Panc1 (cell line): ENCODE data around the gene RNF149.

ENCODE experiments used
- CTCF ChIP-seq: fragments of 450-650 bp; IDR thresholded peaks from 2 replicates; pipeline ENCODE4 v1.5.1; 2017; ENCODE audit warnings: mild to moderate bottlenecking
- POLR2AphosphoS5 ChIP-seq: IDR thresholded peaks from 2 replicates; pipeline ENCODE4 v1.6.1; 2012; ENCODE audit warnings: mild to moderate bottlenecking, low read depth, low read length, moderate library complexity
- REST ChIP-seq, 2 experiments: IDR thresholded peaks; 2 replicates each; pipeline ENCODE4 v1.6.1; 2011 to 2012; ENCODE audit warnings: low read depth in 2 of 2, control low read depth in 1 of 2, low read length in 1 of 2, mild to moderate bottlenecking in 1 of 2, moderate library complexity in 1 of 2; ENCODE audit not compliant: insufficient read depth in 1 of 2

- TF ChIP-seq CTCF (no peak), REST (IDR thresholded peaks at IDR 0.05; ENCODE audit: insufficient read depth in 1 of 2, low read depth in 2 of 2, low read length in 1 of 2) (no peak), POLR2AphosphoS5 (no peak)
These were observed 52.2 kb downstream of the RNF149 start for GRCh38 chr2:101256316-101256715.
